ENCODE data around the gene CHD2.

DNA sequence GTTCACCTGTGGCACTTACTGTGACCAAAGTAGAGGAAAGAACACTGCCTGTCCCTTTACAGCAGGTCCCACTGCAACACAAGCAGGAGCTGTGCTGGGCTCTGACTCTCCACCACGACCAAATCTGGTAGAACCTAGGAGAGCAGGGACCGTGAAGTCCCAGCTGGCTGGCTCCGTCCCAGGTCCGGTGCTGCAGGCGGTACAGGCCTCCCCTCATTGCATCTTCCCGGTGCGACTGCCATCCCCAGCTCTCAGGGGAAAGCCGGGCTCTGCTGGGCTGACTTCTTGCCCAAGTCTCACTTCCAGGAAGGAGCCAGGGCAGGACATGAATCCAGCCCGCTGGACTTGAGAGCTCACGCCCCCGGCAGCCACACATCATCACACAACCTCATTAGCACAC, 155.1 kb downstream of the CHD2 start:
- TF ChIP-seq, protein P1, sequence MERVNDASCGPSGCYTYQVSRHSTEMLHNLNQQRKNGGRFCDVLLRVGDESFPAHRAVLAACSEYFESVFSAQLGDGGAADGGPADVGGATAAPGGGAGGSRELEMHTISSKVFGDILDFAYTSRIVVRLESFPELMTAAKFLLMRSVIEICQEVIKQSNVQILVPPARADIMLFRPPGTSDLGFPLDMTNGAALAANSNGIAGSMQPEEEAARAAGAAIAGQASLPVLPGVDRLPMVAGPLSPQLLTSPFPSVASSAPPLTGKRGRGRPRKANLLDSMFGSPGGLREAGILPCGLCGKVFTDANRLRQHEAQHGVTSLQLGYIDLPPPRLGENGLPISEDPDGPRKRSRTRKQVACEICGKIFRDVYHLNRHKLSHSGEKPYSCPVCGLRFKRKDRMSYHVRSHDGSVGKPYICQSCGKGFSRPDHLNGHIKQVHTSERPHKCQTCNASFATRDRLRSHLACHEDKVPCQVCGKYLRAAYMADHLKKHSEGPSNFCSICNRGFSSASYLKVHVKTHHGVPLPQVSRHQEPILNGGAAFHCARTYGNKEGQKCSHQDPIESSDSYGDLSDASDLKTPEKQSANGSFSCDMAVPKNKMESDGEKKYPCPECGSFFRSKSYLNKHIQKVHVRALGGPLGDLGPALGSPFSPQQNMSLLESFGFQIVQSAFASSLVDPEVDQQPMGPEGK (CRISPR knock-in tag; IDR thresholded peaks at IDR 0.05; ENCODE audit: borderline replicate concordance), result no peak
- TF ChIP-seq TOX (CRISPR knock-in tag; IDR thresholded peaks at IDR 0.05; ENCODE audit: borderline replicate concordance) (no peak), ZNF70 (CRISPR knock-in tag; IDR thresholded peaks at IDR 0.05) (no peak), ZFP30 (CRISPR knock-in tag; IDR thresholded peaks at IDR 0.05) (no peak), ESRRG (CRISPR knock-in tag; IDR thresholded peaks at IDR 0.05) (no peak), ZFP3 (CRISPR knock-in tag; IDR thresholded peaks at IDR 0.05) (no peak), ZNF565 (CRISPR knock-in tag; conservative IDR thresholded peaks at IDR 0.05; ENCODE audit: low read depth) (no peak), CSDC2 (CRISPR knock-in tag; IDR thresholded peaks at IDR 0.05) (no peak), SNAI2 (CRISPR knock-in tag; IDR thresholded peaks at IDR 0.05) (no peak), GLIS3 (CRISPR knock-in tag; IDR thresholded peaks at IDR 0.05) (no peak)
- TF ChIP-seq, protein P2, sequence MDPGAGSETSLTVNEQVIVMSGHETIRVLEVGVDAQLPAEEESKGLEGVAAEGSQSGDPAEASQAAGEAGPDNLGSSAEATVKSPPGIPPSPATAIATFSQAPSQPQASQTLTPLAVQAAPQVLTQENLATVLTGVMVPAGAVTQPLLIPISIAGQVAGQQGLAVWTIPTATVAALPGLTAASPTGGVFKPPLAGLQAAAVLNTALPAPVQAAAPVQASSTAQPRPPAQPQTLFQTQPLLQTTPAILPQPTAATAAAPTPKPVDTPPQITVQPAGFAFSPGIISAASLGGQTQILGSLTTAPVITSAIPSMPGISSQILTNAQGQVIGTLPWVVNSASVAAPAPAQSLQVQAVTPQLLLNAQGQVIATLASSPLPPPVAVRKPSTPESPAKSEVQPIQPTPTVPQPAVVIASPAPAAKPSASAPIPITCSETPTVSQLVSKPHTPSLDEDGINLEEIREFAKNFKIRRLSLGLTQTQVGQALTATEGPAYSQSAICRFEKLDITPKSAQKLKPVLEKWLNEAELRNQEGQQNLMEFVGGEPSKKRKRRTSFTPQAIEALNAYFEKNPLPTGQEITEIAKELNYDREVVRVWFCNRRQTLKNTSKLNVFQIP (CRISPR knock-in tag; IDR thresholded peaks at IDR 0.05; ENCODE audit: borderline replicate concordance, low read depth), result no peak
- TF ChIP-seq, protein P3, sequence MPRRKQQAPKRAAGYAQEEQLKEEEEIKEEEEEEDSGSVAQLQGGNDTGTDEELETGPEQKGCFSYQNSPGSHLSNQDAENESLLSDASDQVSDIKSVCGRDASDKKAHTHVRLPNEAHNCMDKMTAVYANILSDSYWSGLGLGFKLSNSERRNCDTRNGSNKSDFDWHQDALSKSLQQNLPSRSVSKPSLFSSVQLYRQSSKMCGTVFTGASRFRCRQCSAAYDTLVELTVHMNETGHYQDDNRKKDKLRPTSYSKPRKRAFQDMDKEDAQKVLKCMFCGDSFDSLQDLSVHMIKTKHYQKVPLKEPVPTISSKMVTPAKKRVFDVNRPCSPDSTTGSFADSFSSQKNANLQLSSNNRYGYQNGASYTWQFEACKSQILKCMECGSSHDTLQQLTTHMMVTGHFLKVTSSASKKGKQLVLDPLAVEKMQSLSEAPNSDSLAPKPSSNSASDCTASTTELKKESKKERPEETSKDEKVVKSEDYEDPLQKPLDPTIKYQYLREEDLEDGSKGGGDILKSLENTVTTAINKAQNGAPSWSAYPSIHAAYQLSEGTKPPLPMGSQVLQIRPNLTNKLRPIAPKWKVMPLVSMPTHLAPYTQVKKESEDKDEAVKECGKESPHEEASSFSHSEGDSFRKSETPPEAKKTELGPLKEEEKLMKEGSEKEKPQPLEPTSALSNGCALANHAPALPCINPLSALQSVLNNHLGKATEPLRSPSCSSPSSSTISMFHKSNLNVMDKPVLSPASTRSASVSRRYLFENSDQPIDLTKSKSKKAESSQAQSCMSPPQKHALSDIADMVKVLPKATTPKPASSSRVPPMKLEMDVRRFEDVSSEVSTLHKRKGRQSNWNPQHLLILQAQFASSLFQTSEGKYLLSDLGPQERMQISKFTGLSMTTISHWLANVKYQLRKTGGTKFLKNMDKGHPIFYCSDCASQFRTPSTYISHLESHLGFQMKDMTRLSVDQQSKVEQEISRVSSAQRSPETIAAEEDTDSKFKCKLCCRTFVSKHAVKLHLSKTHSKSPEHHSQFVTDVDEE (CRISPR knock-in tag; IDR thresholded peaks at IDR 0.05), result no peak
- TF ChIP-seq, protein P4, sequence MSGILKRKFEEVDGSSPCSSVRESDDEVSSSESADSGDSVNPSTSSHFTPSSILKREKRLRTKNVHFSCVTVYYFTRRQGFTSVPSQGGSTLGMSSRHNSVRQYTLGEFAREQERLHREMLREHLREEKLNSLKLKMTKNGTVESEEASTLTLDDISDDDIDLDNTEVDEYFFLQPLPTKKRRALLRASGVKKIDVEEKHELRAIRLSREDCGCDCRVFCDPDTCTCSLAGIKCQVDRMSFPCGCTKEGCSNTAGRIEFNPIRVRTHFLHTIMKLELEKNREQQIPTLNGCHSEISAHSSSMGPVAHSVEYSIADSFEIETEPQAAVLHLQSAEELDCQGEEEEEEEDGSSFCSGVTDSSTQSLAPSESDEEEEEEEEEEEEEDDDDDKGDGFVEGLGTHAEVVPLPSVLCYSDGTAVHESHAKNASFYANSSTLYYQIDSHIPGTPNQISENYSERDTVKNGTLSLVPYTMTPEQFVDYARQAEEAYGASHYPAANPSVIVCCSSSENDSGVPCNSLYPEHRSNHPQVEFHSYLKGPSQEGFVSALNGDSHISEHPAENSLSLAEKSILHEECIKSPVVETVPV (CRISPR knock-in tag; IDR thresholded peaks at IDR 0.05), result no peak
- TF ChIP-seq, protein P5, sequence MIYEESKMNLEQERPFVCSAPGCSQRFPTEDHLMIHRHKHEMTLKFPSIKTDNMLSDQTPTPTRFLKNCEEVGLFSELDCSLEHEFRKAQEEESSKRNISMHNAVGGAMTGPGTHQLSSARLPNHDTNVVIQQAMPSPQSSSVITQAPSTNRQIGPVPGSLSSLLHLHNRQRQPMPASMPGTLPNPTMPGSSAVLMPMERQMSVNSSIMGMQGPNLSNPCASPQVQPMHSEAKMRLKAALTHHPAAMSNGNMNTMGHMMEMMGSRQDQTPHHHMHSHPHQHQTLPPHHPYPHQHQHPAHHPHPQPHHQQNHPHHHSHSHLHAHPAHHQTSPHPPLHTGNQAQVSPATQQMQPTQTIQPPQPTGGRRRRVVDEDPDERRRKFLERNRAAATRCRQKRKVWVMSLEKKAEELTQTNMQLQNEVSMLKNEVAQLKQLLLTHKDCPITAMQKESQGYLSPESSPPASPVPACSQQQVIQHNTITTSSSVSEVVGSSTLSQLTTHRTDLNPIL (CRISPR knock-in tag; IDR thresholded peaks at IDR 0.05; ENCODE audit: low read depth), result no peak
